Natural killer cell treated with Interleukin-12 subunit alpha and Interleukin-12 subunit beta and Interleukin-15 and Interleukin-18, amount 100 ng/mL, for 72 hours (primary cell): ENCODE data around the gene BTN3A1. TPM values are rescaled to one million over a fixed set of nuclear protein-coding genes. Genes with fewer than 3 reads are reported as not detected.
A peak's percentile ranks its signal among the peaks of the same experiment; 100 is the strongest.
"Not testable (repeated sequence)": the region's sequence is repeated elsewhere in the genome, so short reads cannot be mapped to it uniquely, and the experiment has no call there.

ENCODE experiments used
- ATAC-seq, 2 donors: fragments of 150-1000 bp; cut with Tn5 transposase in 1 of 2; sonication (Bioruptor Pico), chemical (Tn5 transposase) in 1 of 2; 2 replicates each; pipeline ENCODE4 v1.10.0; 2021
- DNase-seq: peaks from one replicate; pipeline ENCODE4 v3.0.0; 2022; ENCODE audit warnings: low spot score
- H3K27ac Mint-ChIP-seq, 2 donors: 1 replicate in 1 of 2; 2 replicates in 1 of 2; pipeline ENCODE4 v1.8.0; 2022; ENCODE audit warnings: mixed read lengths in 2 of 2, mild to moderate bottlenecking in 1 of 2, moderate library complexity in 1 of 2
- H3K27me3 Mint-ChIP-seq, 2 donors: 1 replicate in 1 of 2; 2 replicates in 1 of 2; pipeline ENCODE4 v1.8.0; 2022; ENCODE audit warnings: mixed read lengths in 2 of 2
- H3K36me3 Mint-ChIP-seq: one replicate; pipeline ENCODE4 v1.8.0; 2022; ENCODE audit warnings: mixed read lengths
- H3K4me1 Mint-ChIP-seq, 2 donors: 1 replicate in 1 of 2; 2 replicates in 1 of 2; pipeline ENCODE4 v1.8.0; 2022; ENCODE audit warnings: low read depth in 2 of 2, mixed read lengths in 2 of 2, mild to moderate bottlenecking in 1 of 2
- H3K4me3 Mint-ChIP-seq: one replicate; pipeline ENCODE4 v1.8.0; 2022; ENCODE audit warnings: mixed read lengths
- H3K9me3 Mint-ChIP-seq: 2 replicates; pipeline ENCODE4 v1.8.0; 2022; ENCODE audit warnings: mixed read lengths
- total RNA-seq, 2 donors: library from RNA; stranded (reverse); gene quantifications; one replicate each; pipeline ENCODE4 v1.2.3, GENCODE V29; 2022

BTN3A1 gene
- 10 to 100 TPM; 53.6 to 80.6 TPM for total RNA-seq

DNA sequence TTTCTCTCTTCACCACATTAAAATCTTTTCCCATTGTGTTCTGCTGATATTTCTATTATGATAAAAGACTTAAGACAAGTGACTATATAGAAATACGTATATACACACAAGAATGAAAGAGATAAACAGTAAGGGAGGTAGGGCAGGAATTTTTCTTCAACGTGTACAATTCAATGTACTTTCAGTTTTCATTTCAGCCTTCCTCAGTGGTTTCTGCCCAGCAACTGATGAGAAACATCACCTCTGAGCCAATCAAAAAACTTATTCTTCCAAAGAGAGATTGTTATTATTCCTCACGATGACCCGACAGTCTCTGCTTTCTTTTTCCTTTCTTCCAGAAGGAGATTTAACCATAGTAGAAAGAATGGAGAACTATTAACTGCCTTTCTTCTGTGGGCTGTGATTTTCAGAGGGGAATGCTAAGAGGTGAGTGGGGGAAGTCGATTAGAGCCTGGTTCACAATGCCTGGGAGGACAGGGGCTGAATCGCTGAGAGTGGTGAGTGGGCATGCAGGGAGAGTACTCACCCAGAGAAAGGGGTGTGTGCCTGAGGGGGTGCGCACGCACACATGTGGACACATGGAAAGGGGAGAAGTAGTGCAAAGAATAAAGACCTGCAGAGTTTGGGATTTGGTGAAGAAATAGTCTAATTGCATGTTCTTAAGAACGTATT is at the start of gene BTN3A1:
TSS of gene BTN3A1 (plus strand) at position 289 of the 672 bp plus-strand sequence. CDS start 3,289 bp downstream, outside the sequence.
- DNase-seq (peak; percentile 77), ATAC-seq (peak; percentile 94)
- Mint-ChIP-seq H3K27ac (peak within 1 kb of the TSS; percentile 95 to 99), H3K4me1 (peaks cover 45 to 52% of the 10 kb centered on the region in 2 donors), H3K9me3 (no peaks in the 10 kb centered on the region), H3K27me3 (no peaks in the 10 kb centered on the region), H3K36me3 (peaks cover 29% of the 10 kb centered on the region), H3K4me3 (peak within 1 kb of the TSS; percentile 99)

DNA sequence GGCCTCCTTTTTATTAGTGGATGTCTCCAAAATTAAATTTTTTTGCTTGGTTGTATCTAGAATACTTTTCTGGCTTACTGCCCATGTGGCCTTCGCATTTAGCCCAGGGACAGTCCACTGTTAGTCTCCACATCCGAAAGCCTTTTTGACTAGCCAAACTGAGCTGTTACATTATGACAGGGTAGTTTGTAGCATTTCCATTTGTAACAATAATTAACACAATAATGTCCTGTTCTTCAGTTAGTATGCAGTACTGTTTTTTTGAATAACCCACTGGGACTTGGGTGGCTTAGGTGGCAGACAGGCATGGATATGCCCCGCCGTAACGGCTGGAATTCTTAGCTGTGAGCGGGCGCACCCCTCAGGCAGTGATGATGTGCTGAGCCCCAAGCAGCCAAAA is 49.8 kb upstream of the BTN3A1 start:
- no peak overlapping the region for H3K4me3 Mint-ChIP-seq
- no peak for ATAC-seq
- H3K27ac Mint-ChIP-seq = no peak overlapping the region
- H3K9me3 Mint-ChIP-seq = no peaks in the 10 kb centered on the region
- no peak for DNase-seq
- H3K27me3 Mint-ChIP-seq = no peaks in the 10 kb centered on the region
- H3K4me1 Mint-ChIP-seq = no peaks in the 10 kb centered on the region
- H3K36me3 Mint-ChIP-seq = no peaks in the 10 kb centered on the region

- Mint-ChIP-seq H3K27ac (peak overlapping the region in 1 of 2 donors; percentile 49), H3K4me3 (no peak overlapping the region), H3K4me1 (peaks cover 0 to 4% of the 10 kb centered on the region in 2 donors), H3K36me3 (no peaks in the 10 kb centered on the region), H3K9me3 (no peaks in the 10 kb centered on the region), H3K27me3 (no peaks in the 10 kb centered on the region)
- DNase-seq (no peak), ATAC-seq (no peak)
These were observed 47.9 kb upstream of the BTN3A1 start for GRCh38 chr6:26354162-26354561.

- Mint-ChIP-seq H3K27ac (no peak overlapping the region), H3K4me1 (peaks cover under 1 to 4% of the 10 kb centered on the region in 2 donors), H3K27me3 (no peaks in the 10 kb centered on the region), H3K4me3 (no peak overlapping the region), H3K9me3 (no peaks in the 10 kb centered on the region), H3K36me3 (no peaks in the 10 kb centered on the region)
- ATAC-seq (no peak), DNase-seq (no peak)
These were observed 46.7 kb upstream of the BTN3A1 start for GRCh38 chr6:26355366-26355765.

GRCh38 chr6:26357543-26357942 is 44.5 kb upstream of the BTN3A1 start:
- H3K36me3 Mint-ChIP-seq, DNase-seq, H3K27ac Mint-ChIP-seq, H3K9me3 Mint-ChIP-seq, ATAC-seq, H3K4me3 Mint-ChIP-seq, H3K27me3 Mint-ChIP-seq: not testable (repeated sequence)
- peaks cover 13 to 22% of the 10 kb centered on the region in 2 donors for H3K4me1 Mint-ChIP-seq

DNA sequence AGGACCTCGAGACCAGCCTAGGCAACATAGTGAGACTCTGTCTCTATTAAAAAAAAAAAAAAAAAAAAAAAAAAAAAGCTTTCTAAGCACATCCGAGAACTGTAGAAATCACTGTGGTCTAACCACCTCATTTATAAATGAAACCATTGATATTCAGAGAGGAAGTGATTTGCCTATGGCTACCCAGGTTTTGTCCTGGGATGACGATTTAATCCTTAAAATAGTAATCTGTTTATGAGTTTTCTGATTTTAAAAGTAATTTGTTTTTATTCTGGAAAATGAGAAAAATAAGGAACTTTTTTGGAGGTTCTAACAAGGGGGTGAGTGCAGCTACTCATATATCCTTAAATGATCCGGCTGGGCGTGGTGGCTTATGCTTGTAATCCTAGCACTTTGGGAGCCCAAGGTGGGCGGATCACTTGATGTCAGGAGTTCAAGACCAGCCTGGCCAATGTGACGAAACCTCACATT is 43.5 kb upstream of the BTN3A1 start:
- Mint-ChIP-seq H3K27ac (no peak overlapping the region), H3K9me3 (no peaks in the 10 kb centered on the region), H3K4me1 (peaks cover 19 to 30% of the 10 kb centered on the region in 2 donors), H3K36me3 (no peaks in the 10 kb centered on the region), H3K27me3 (no peaks in the 10 kb centered on the region), H3K4me3 (no peak overlapping the region)
- no peak for DNase-seq
- peak in 1 of 2 donors; percentile 59 for ATAC-seq

DNA sequence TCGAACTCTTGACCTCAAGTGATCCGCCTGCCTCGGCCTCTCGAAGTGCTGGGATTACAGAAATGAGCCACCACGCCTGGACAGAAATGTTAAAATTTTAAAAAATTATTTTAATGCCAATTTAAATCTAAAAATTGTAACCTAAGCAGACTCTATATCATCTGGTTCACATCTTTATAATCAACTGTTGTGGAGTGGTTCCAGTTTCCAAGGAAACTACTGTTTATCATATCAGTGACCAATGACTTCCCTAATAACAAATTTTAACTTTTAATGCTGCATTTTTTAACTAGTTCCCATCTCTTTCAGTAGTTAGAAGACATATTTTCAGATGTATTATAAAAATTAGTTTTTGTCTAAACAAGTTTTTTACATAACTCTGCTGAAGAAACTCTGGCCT is 42.3 kb upstream of the BTN3A1 start:
- DNase-seq = no peak
- no peak overlapping the region for H3K27ac Mint-ChIP-seq
- no peaks in the 10 kb centered on the region for H3K9me3 Mint-ChIP-seq
- no peak overlapping the region for H3K4me3 Mint-ChIP-seq
- peaks cover 19 to 30% of the 10 kb centered on the region in 2 donors for H3K4me1 Mint-ChIP-seq
- no peaks in the 10 kb centered on the region for H3K27me3 Mint-ChIP-seq
- no peak for ATAC-seq
- H3K36me3 Mint-ChIP-seq = no peaks in the 10 kb centered on the region

DNA sequence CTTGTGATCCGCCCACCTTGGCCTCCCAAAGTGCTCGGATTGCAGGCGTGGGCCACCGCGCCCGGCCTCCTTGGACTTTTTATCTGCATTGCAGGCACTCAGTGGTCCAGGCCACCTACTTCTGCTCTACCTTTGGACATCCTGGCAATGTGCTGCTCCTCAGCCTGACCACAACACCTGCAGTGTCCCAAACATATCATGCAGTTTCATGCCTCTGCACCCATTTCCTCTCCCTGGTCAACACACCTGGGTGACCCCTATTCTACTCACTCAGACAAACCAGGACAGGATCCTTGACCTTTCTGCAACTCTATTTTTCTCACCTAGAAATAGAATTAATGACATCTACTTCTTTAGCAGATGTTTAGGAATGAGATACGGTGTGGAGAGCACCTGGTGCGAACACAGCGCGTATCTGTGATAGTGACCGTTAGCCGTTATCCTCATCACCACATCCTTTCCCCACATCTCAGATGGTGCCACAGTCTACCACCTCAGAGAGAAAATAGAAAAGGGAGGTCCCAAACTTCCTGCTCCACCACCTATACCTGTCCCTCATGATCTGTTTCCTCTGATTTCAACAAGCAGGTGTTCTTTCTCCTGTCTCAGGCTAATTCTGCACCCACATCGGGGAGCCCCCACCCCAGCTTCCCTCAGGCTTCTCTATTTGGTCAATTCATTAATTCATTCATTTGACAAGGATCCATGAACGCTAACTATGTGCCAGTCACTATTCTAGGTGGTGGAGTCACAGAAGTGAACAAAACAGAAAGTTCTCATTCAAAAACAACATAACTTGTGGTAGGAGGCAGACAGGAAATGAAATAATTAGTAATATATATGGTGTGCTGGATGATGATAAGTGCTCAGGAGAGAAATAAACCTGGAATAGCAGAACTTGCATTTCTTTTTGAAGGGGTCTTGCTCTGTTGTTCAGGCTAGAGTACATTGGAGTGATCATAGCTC is 41.3 kb upstream of the BTN3A1 start:
- no peak for ATAC-seq
- no peak for DNase-seq
- peak overlapping the region; percentile 30 for H3K4me3 Mint-ChIP-seq
- H3K36me3 Mint-ChIP-seq = no peaks in the 10 kb centered on the region
- peaks cover 19 to 30% of the 10 kb centered on the region in 2 donors for H3K4me1 Mint-ChIP-seq
- no peaks in the 10 kb centered on the region for H3K27me3 Mint-ChIP-seq
- peak overlapping the region; percentile 9 to 69 for H3K27ac Mint-ChIP-seq
- no peaks in the 10 kb centered on the region for H3K9me3 Mint-ChIP-seq

- H3K27ac Mint-ChIP-seq = peak overlapping the region; percentile 9 to 69
- H3K36me3 Mint-ChIP-seq = no peaks in the 10 kb centered on the region
These were observed 40.5 kb upstream of the BTN3A1 start for GRCh38 chr6:26361544-26361943.

GRCh38 chr6:26362093-26362835 is 39.8 kb upstream of the BTN3A1 start:
- DNase-seq = no peak
- H3K27me3 Mint-ChIP-seq = no peaks in the 10 kb centered on the region
- no peaks in the 10 kb centered on the region for H3K9me3 Mint-ChIP-seq
- H3K36me3 Mint-ChIP-seq = no peaks in the 10 kb centered on the region
- peaks cover 25 to 39% of the 10 kb centered on the region in 2 donors for H3K4me1 Mint-ChIP-seq
- peak overlapping the region; percentile 9 to 26 for H3K27ac Mint-ChIP-seq
- no peak for ATAC-seq
- no peak overlapping the region for H3K4me3 Mint-ChIP-seq

More at GRCh38 chr6:26361544-26361943, 40.5 kb upstream of the BTN3A1 start:
- DNase-seq = no peak
- no peak for ATAC-seq
- Mint-ChIP-seq H3K4me1 (peaks cover 20 to 32% of the 10 kb centered on the region in 2 donors), H3K27me3 (no peaks in the 10 kb centered on the region), H3K4me3 (no peak overlapping the region), H3K9me3 (no peaks in the 10 kb centered on the region)

DNA sequence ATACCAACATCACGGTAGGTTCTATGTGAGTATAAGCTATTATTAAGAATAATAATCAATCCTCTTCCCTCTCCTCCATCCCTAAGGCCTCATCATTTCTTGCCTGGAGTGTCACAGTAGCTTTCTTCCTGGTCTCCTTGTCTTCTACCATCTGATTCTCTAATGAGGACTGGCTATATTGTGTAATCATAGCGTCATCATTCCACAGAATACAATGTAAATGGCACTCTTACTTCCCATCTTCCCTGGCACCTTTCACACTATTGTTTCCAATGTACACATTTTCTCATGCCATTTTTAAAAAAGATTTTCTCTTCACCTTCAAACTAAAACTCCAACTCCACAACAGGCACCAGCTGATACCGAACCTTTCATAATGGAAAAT is 39.2 kb upstream of the BTN3A1 start:
- H3K27me3 Mint-ChIP-seq = no peaks in the 10 kb centered on the region
- no peaks in the 10 kb centered on the region for H3K9me3 Mint-ChIP-seq
- DNase-seq (no peak), ATAC-seq (no peak)
- no peak overlapping the region for H3K27ac Mint-ChIP-seq
- peak overlapping the region; percentile 0 for H3K4me3 Mint-ChIP-seq
- H3K4me1 Mint-ChIP-seq = peaks cover 30 to 43% of the 10 kb centered on the region in 2 donors
- H3K36me3 Mint-ChIP-seq = no peaks in the 10 kb centered on the region

DNA sequence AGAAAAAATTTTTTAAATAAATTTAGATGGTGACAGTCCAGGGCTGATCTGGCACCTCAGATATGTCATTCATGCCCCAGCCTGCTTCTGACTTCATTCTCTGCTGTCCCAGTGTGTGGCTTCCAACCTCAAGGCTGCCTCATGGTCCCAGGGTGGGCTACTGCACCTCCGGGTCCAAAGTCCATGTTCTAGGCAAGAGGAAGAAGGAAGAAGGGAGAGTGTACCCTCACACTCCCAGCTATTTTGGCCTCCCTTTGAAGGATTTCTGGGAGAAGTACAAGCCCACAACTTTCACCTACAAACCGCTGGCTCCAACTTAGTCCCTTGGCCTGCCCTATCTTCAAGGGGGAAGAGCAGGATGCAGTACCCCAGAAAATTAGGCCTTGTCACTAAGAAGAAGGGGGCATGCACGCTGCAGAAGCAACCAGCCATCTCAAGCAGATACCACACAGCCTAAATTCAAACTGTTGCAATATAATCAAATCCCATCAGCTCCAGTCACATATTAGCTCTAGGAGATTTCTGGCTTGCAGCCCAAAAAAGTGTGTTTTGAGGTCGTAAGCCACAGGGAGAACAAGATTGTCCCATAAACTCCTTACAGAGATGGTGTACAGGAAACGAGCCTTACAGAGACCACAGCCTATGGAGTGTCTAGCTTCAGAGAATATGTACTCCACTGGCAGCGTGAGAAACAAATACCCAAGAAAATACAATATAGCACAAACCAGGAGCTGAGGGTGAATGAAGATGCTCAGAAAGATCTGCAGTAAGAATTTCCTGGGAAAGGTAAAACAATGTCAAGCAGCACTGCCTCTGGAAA is 38.0 kb upstream of the BTN3A1 start:
- DNase-seq = no peak
- peaks cover 2% of the 10 kb centered on the region for H3K36me3 Mint-ChIP-seq
- peaks cover 36 to 42% of the 10 kb centered on the region in 2 donors for H3K4me1 Mint-ChIP-seq
- H3K27ac Mint-ChIP-seq = no peak overlapping the region
- H3K27me3 Mint-ChIP-seq = no peaks in the 10 kb centered on the region
- H3K4me3 Mint-ChIP-seq = no peak overlapping the region
- peak in 1 of 2 donors; percentile 40 for ATAC-seq
- no peaks in the 10 kb centered on the region for H3K9me3 Mint-ChIP-seq

GRCh38 chr6:26365633-26365995 is 36.5 kb upstream of the BTN3A1 start:
- DNase-seq (no peak), ATAC-seq (no peak)
- Mint-ChIP-seq H3K36me3 (peaks cover 5% of the 10 kb centered on the region), H3K9me3 (no peaks in the 10 kb centered on the region), H3K27ac (no peak overlapping the region), H3K4me3 (no peak overlapping the region), H3K4me1 (peaks cover 45 to 51% of the 10 kb centered on the region in 2 donors), H3K27me3 (no peaks in the 10 kb centered on the region)
